GM19099 (cell line): ENCODE results near the gene LSMEM2.

Source experiments
- POLR2A ChIP-seq: IDR thresholded peaks from 3 replicates; pipeline ENCODE4 v1.6.1; 2011; ENCODE audit warnings: low read depth; ENCODE audit not compliant: insufficient read length; ENCODE audit errors: extremely low read depth

LSMEM2 gene

GRCh38 chr3:50316657-50317242 is 37.9 kb downstream of the LSMEM2 start:
- no peak for TF ChIP-seq POLR2A

DNA sequence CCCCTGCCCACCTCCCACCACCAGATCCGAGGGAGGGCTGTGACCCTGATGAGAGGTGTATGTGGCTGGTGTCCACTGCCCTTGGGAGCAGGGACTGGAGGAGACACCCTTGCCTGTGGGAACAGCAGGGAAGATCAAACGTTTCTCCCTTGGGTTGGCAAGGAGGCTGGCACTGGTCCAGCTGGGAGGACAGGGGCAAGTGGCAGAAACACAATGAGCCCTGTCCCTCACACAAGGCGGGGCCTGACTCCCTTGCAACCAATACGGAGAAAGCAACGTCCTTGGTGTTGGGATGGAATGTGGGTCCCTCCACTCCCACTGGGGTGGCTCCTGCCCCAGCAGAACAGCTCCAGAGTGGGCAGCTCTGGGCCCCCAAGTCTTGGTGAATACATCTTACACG is 38.4 kb downstream of the LSMEM2 start:
- no peak for TF ChIP-seq POLR2A

- TF ChIP-seq POLR2A: no peak
Observed at GRCh38 chr3:50318163-50318562, 39.3 kb downstream of the LSMEM2 start.

- TF ChIP-seq POLR2A: no peak
Observed at GRCh38 chr3:50318615-50319014, 39.7 kb downstream of the LSMEM2 start.

GRCh38 chr3:50319181-50319893 is 40.5 kb downstream of the LSMEM2 start:
- no peak for TF ChIP-seq POLR2A

DNA sequence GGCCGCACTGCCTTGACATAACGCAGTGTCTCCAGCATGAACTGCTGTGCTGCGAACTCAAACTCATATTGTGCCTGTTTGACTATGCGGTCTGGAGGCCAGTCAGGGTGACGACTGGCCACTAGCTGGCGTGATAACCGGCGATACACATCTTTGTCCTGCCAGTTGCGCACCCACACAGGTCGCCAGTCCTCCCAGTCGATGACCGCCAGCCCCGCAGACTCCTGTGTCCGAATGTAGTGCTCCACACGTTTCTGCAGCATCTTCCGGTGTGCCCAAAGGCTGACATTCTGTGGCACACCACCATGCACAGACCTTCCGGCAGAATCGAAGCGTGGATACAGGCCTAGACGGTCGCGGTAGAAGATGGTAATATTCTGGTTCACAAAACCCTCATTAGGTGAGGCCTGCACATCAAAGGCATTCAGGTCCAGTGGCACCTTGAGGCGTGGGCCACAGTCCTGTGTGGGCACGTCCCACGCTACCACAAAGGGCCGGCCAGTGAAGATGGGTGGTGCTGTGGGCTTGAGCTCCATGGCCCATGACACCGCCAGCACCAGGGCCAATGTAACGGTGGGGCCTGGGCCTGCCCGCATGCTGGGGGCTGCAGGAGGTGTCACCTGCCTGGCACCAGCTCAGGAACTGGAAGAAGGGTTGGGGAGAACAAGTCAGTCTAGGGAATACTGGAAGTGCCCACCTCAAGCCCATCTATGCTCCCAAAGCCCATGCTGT is 41.2 kb downstream of the LSMEM2 start:
- TF ChIP-seq POLR2A: no peak

- no peak for TF ChIP-seq POLR2A
Observed at GRCh38 chr3:50320853-50321335, 42.0 kb downstream of the LSMEM2 start.

GRCh38 chr3:50321336-50322114 is 42.6 kb downstream of the LSMEM2 start:
- TF ChIP-seq POLR2A: peak; percentile 76

DNA sequence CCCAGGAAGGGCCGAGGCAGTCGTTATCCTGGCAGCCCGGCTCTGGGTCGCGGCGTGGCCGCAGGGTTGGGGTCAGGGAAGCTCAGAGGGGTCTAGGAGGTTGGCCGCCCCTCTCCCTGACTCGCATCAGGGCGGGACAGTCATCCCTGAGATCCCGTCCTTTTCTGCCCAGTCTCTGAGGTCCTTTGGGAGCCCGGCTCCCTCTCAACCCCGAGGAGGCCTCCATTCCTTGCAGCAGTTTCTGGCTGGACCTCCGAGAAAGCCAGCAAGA is 43.2 kb downstream of the LSMEM2 start:
- no peak for TF ChIP-seq POLR2A

DNA sequence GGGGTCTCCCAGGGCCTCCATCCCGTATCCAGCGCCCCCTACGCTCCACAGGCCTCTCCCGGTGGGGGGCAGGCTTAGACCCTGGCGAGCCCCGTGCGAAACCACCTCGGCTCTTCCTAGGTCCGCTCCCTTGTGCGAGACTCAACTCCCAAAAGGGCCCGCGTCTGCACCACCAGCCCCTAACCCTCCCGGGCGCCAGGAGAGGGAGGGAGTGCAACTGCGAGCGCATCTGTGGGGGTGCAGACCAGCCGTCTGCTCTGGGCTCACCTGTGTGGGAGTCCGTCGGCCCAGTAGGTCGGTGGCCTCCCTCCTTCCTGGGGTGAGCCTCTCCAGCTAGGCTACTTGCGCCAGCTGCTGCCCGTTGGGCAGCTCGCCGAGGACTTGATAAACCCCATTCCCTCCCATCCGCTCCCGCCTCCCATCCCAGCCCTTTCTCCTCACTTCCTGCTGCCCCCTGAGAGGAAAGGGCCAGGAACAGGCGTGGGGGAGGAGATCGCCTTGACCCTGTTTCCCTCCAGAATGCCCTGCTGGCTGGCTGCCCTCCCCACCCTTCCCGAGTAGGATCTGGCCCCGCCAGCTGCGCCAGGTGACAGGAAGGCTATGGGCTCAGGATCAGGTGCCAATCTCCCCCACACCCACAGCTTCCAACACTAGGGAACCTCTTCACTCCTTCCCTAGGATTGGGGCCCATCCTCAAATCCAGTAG is 43.7 kb downstream of the LSMEM2 start, which contains the start of gene HYAL2:
HYAL2 (minus strand) TSS at position 360 of the 706 bp plus-strand sequence. CDS start 2,256 bp downstream, outside the sequence.
- TF ChIP-seq POLR2A: no peak

- TF ChIP-seq POLR2A: no peak
Observed at GRCh38 chr3:50323092-50323600, 44.3 kb downstream of the LSMEM2 start.

DNA sequence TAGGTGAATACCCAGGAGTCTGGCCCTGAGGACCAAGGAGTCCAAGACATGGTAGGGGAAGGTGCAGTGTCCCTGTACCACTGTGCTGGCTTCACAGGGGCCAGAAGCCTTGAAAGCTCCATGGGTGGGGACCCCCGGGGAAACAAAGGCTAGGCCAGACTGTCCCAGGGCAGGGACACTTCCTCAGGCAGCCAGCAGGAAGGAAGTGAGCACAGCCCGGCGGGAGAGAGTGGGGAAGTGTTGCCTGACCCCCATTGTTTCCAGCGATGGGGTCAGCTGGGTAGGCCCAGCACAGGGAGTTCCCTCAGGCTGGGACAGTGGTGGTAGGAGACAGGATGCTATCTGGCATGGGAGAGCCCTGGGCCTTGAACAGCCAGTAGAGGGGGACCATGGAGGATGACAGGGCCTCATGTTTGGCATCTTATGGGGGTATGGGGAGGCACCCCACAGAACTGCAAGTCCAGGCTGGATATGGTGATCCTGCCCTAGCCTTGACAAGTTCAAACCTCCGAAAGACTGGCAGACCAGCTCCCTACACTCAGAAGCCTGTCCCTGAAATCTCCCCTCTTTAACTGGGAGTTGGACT is 44.8 kb downstream of the LSMEM2 start:
- no peak for TF ChIP-seq POLR2A

DNA sequence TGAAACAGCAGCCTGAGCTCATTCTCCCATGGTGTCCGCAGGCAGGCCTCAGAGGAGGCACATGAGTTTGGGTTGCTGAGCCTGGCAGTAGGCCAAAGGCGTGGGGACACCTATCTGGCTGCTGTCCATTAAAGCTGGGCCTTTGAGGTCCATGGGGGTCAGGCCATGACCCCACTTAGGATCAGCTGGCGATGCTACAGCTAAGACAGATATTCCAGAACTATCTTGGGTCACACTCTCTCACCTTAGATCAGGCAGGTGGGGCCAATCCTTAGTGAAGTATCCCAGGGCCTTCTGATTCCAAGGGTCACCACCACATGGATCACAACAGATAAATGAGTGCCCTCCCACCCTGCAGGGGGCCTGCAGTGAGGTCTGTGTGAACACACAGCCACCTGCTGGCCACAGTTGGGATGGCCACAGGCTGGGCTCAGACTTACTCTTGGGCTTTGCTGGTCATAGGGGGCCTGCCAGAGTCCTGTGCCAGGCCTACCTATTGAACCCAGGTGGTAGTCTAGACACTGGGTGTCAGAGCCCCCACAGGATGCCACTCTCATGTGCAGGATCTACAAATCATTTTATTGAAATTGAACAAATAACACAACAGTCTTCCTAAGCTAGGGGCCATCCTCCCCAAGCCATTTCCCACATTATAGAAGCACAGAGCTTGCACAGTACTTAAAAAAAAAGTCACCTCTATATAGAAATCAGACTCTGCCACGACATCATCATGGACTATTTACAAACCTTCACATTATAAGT is 45.6 kb downstream of the LSMEM2 start:
- TF ChIP-seq POLR2A: no peak
